Thyroid gland (tissue), 4 donors: Measurements from ENCODE around the gene SERPINB5.

Experiments
- CTCF ChIP-seq, 6 experiments: fragments of 200-600 bp in 3 of 6; fragments of 450-650 bp in 3 of 6; sonication (generic) in 3 of 6; IDR thresholded peaks; one replicate each; pipeline ENCODE4 v1.5.1; 2016 to 2019; ENCODE audit warnings: antibody characterized with exemption in 6 of 6, mild to moderate bottlenecking in 2 of 6, inconsistent platforms in 1 of 6, moderate library complexity in 1 of 6
- POLR2A ChIP-seq, 2 donors: fragments of 450-650 bp; IDR thresholded peaks; one replicate each; pipeline ENCODE4 v1.6.1; 2017; ENCODE audit warnings: antibody characterized with exemption in 2 of 2, mild to moderate bottlenecking in 2 of 2, moderate library complexity in 1 of 2

- no peak for TF ChIP-seq POLR2A (IDR thresholded peaks at IDR 0.05)
- TF ChIP-seq CTCF (IDR thresholded peaks at IDR 0.05), result no peak
These were observed 75.8 kb downstream of the SERPINB5 start for GRCh38 chr18:63552581-63552980.
